Uterus (tissue), 4 donors: Measurements from ENCODE around the gene SYNE1. TPM values are rescaled to one million over a fixed set of nuclear protein-coding genes. Genes with fewer than 3 reads are reported as not detected.
"Not testable (repeated sequence)": the region's sequence is repeated elsewhere in the genome, so short reads cannot be mapped to it uniquely, and the experiment has no call there.

Experiments
- DNase-seq, 2 donors: peaks; one replicate each; pipeline ENCODE4 v3.0.0-alpha.2; 2019 to 2020
- H3K27ac ChIP-seq, 2 donors: fragments of 200-600 bp; sonication (generic); 1 replicate in 1 of 2; 2 replicates in 1 of 2; pipeline ENCODE4 v1.5.1; 2016 to 2018
- H3K27me3 ChIP-seq, 2 donors: fragments of 200-600 bp; sonication (generic); one replicate each; pipeline ENCODE4 v1.5.1; 2018 to 2019; ENCODE audit warnings: control low read depth in 1 of 2
- H3K36me3 ChIP-seq, 2 donors: fragments of 200-600 bp; sonication (generic); one replicate each; pipeline ENCODE4 v1.5.1; 2019; ENCODE audit warnings: control low read depth in 1 of 2
- H3K4me1 ChIP-seq, 2 donors: fragments of 200-600 bp; sonication (generic); one replicate each; pipeline ENCODE4 v1.5.1; 2018 to 2019; ENCODE audit warnings: control low read depth in 1 of 2
- H3K4me3 ChIP-seq, 2 donors: fragments of 200-600 bp; sonication (generic); 1 replicate in 1 of 2; 2 replicates in 1 of 2; pipeline ENCODE4 v1.5.1; 2018 to 2019; ENCODE audit warnings: mild to moderate bottlenecking in 1 of 2
- H3K9me3 ChIP-seq, 2 donors: fragments of 200-600 bp; sonication (generic); one replicate each; pipeline ENCODE4 v1.5.1; 2019; ENCODE audit warnings: control low read depth in 1 of 2
- POLR2A ChIP-seq, 2 donors: fragments of 450-650 bp; IDR thresholded peaks; one replicate each; pipeline ENCODE4 v1.6.1; 2016; ENCODE audit warnings: antibody characterized with exemption in 2 of 2, mild to moderate bottlenecking in 1 of 2, moderate library complexity in 1 of 2
- intact Hi-C: fragments of 100-400 bp; cut with DNase I; formaldehyde crosslinking; loops from one replicate; pipeline ENCODE4 v1.15.1; 2023; ENCODE audit warnings: low total_unique reads
- total RNA-seq, 4 donors: library from RNA; depleted of rRNA in 3 of 4; stranded (reverse); fragments of >200 nt in 3 of 4; gene quantifications; one replicate each; pipeline versions ENCODE4 v1.1.0 to v1.2.4, GENCODE V29; 2014 to 2023
- TF ChIP-seq, protein P1 (sequence below), 4 experiments: fragments of 200-600 bp in 2 of 4; fragments of 450-650 bp in 2 of 4; sonication (generic) in 2 of 4; IDR thresholded peaks; one replicate each; pipeline ENCODE4 v1.5.1; 2016 to 2019; ENCODE audit warnings: antibody characterized with exemption in 4 of 4, mild to moderate bottlenecking in 2 of 4, moderate library complexity in 1 of 4
- donor health status: DM: yes; HTN: yes; CAD: no.

SYNE1 gene
- total RNA-seq, 4 donors from 2014 or later = 134 to 339 (median 181) TPM

DNA sequence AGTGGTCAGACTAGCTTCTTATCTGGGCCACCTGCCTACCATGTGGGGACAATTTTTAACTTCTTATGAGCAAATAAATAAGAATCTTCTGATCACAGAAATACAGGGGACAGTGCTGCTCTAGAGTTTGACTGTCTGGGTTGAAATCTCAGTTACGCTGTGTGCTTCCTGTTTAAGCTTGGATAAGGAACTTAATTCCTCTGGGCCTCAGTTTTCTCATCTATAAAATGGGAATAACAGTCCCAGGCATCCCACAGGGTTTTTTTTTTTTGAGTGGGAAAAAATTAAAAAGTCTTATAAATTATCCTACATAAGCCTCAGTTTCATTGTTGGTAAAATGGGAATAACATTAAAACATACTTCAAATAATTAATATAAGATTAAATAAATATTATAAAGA is 488.8 kb downstream of the SYNE1 start:
- Histone ChIP-seq H3K9me3 (no peaks in the 10 kb centered on the region), H3K4me1 (no peaks in the 10 kb centered on the region), H3K36me3 (no peaks in the 10 kb centered on the region), H3K27me3 (no peaks in the 10 kb centered on the region), H3K27ac (no peak overlapping the region), H3K4me3 (no peak overlapping the region)
- TF ChIP-seq POLR2A (IDR thresholded peaks at IDR 0.05) = no peak
- TF ChIP-seq, protein P1, sequence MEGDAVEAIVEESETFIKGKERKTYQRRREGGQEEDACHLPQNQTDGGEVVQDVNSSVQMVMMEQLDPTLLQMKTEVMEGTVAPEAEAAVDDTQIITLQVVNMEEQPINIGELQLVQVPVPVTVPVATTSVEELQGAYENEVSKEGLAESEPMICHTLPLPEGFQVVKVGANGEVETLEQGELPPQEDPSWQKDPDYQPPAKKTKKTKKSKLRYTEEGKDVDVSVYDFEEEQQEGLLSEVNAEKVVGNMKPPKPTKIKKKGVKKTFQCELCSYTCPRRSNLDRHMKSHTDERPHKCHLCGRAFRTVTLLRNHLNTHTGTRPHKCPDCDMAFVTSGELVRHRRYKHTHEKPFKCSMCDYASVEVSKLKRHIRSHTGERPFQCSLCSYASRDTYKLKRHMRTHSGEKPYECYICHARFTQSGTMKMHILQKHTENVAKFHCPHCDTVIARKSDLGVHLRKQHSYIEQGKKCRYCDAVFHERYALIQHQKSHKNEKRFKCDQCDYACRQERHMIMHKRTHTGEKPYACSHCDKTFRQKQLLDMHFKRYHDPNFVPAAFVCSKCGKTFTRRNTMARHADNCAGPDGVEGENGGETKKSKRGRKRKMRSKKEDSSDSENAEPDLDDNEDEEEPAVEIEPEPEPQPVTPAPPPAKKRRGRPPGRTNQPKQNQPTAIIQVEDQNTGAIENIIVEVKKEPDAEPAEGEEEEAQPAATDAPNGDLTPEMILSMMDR (IDR thresholded peaks at IDR 0.05) = no peak
- intact Hi-C loops = no loop called here
- DNase-seq = no peak

DNA sequence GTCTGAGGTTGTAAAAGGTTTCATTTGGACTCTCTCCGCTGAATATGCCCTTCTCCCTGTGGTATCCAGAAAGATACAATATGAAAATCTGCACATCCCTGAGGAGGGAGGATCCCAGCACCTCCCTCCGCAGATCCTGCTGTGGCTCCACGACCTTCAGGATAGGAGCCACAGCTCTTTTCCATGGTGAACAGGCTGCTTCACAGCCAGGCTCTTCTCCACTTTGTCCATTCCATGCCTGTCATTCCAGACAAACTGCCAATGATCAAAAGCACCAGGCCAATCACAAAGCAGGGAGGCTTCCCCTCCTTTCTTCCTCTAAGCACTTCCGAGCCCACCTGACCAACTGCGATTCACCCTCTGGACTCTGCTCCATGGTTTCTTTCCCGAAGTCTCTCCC is 489.9 kb downstream of the SYNE1 start:
- no peaks in the 10 kb centered on the region for H3K9me3 ChIP-seq
- DNase-seq = no peak
- no peak overlapping the region for H3K4me3 ChIP-seq
- TF ChIP-seq, protein P1 (IDR thresholded peaks at IDR 0.05) = no peak
- no peak for TF ChIP-seq POLR2A (IDR thresholded peaks at IDR 0.05)
- intact Hi-C loops = no loop called here
- H3K27me3 ChIP-seq = no peaks in the 10 kb centered on the region
- no peak overlapping the region for H3K27ac ChIP-seq
- no peaks in the 10 kb centered on the region for H3K36me3 ChIP-seq
- H3K4me1 ChIP-seq = no peaks in the 10 kb centered on the region

DNA sequence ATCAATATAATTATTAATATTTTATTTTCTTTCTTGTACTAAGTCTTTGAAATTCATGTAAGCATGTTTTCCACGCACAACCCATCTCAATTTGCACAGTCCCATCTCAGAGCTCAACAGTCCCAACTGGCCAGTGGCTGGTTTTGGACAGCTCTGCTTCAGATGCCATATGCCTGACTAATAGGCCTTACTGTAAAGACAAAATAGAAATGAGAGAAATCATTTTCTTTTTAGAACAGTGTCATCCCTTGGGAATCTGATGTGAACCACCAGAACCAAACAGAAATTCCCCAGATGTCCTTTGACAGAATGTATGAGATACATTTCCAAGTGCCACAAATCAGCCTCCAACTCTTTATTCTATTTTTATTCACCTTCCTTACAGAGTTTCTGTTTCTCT is 490.8 kb downstream of the SYNE1 start:
- intact Hi-C loops = no loop called here
- TF ChIP-seq, protein P1 (IDR thresholded peaks at IDR 0.05) = no peak
- no peak for TF ChIP-seq POLR2A (IDR thresholded peaks at IDR 0.05)
- no peak overlapping the region for H3K4me3 ChIP-seq
- H3K4me1 ChIP-seq = no peaks in the 10 kb centered on the region
- H3K9me3 ChIP-seq = no peaks in the 10 kb centered on the region
- no peak for DNase-seq
- peak overlapping the region in 1 of 2 donors; percentile 12 for H3K27ac ChIP-seq
- no peaks in the 10 kb centered on the region for H3K27me3 ChIP-seq
- H3K36me3 ChIP-seq = no peaks in the 10 kb centered on the region

DNA sequence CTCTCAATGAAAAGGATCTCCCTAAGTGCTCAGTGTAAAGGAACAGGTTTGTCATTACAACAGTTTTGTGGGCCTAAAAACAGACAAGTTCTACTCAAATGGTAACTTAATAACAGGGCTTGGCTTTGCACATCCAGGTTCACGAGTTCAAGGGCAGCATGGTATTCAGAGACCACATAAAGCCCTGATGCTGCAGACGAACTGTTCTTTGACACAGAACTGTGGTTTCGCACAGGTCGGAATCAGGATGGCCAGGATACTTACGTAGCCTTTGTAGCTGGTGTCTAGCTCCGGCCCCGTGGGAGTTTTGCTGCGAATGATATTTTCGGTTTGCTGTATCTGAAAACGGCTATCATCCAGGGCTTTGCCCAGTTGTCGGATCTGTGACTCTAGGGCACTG is 493.8 kb downstream of the SYNE1 start:
- H3K36me3 ChIP-seq = no peaks in the 10 kb centered on the region

DNA sequence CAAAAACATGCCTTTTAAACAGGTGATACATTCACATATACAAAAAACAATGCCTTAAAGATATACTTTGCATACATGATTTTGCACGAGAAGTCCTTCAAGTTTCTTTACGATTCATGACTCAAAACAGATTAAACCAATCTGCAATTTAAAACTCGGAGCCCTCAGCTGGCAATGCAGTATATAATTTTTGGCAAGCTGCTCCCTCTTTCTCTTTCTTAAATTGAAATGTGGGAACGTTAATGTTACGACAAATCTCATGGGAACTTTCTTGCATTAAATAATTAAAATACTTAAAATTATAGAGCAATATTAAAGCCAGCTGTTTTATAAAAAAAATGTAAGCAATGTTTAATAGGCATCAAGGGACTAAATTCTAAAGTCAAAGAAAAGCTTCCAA is 495.1 kb downstream of the SYNE1 start:
- no peak for TF ChIP-seq POLR2A (IDR thresholded peaks at IDR 0.05)
- TF ChIP-seq, protein P1 (IDR thresholded peaks at IDR 0.05) = no peak
- intact Hi-C loops = no loop called here

More for the DNA sequence above, 493.8 kb downstream of the SYNE1 start:
- Histone ChIP-seq H3K9me3 (no peaks in the 10 kb centered on the region), H3K27me3 (no peaks in the 10 kb centered on the region), H3K4me3 (no peak overlapping the region), H3K27ac (peak overlapping the region; percentile 6 to 56), H3K4me1 (no peaks in the 10 kb centered on the region)
- no peak for TF ChIP-seq POLR2A (IDR thresholded peaks at IDR 0.05)
- TF ChIP-seq, protein P1 (IDR thresholded peaks at IDR 0.05) = no peak
- intact Hi-C loops = no loop called here
- no peak for DNase-seq

DNA sequence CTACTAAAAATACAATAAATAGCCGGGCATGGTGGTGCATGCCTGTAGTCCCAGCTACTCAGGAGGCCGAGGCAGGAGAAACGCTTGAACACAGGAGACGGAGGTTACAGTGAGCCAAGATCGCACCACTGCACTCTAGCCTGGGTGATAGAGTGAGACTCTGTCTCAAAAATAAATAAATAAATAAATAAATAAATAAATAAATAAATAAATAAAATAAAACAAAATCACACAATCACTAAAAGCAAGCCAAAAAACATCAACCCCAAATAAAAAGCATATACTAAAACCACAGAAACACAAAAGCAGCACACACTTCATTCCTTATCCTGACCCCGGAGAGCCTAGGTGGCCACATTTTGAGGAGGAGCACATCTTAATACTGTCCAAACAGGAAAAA is 498.8 kb downstream of the SYNE1 start:
- not testable (repeated sequence) for H3K27ac ChIP-seq, H3K27me3 ChIP-seq, H3K36me3 ChIP-seq, H3K9me3 ChIP-seq, H3K4me3 ChIP-seq, H3K4me1 ChIP-seq, DNase-seq
- intact Hi-C loops = loop anchor here (10.0 kb wide), 1 partner anchor 374 kb away; no protein-coding TSS in a partner anchor

More for the DNA sequence above, 495.1 kb downstream of the SYNE1 start:
- H3K27ac ChIP-seq = peak overlapping the region in 1 of 2 donors; percentile 56
- H3K4me1 ChIP-seq = no peaks in the 10 kb centered on the region
- no peak for DNase-seq
- H3K9me3 ChIP-seq = no peaks in the 10 kb centered on the region
- no peaks in the 10 kb centered on the region for H3K27me3 ChIP-seq
- H3K36me3 ChIP-seq = no peaks in the 10 kb centered on the region
- H3K4me3 ChIP-seq = no peak overlapping the region
